Measurements from ENCODE around the gene PCDHGA10.
"Not testable (repeated sequence)": the region's sequence is repeated elsewhere in the genome, so short reads cannot be mapped to it uniquely, and the experiment has no call there.

PCDHGA10 gene

GRCh38 chr5:141392429-141393198, 20.2 kb upstream of the PCDHGA10 start, which contains the start of gene PCDHGA8:
PCDHGA8 (plus strand) TSS chr5:141392633; CDS start chr5:141392814, 181 bp downstream.
- DNase-seq (ENCODE audit: low read depth in 4 of 4, low spot score in 1 of 4) = no peak

- DNase-seq (ENCODE audit: low read depth in 4 of 4, low spot score in 1 of 4) = no peak
Measured at GRCh38 chr5:141393267-141393666, 19.5 kb upstream of the PCDHGA10 start.

GRCh38 chr5:141394401-141395187, 18.2 kb upstream of the PCDHGA10 start:
- DNase-seq (ENCODE audit: low read depth in 4 of 4, low spot score in 1 of 4) = not testable (repeated sequence)

- DNase-seq (ENCODE audit: low read depth in 4 of 4, low spot score in 1 of 4) = peak in 1 of 4 experiments; percentile 32
Measured at GRCh38 chr5:141397756-141398551, 14.8 kb upstream of the PCDHGA10 start, which contains the start of gene PCDHGB5. PCDHGB5 (plus strand) TSS chr5:141397947; CDS start chr5:141398128, 181 bp downstream.

- no peak for DNase-seq (ENCODE audit: low read depth in 4 of 4, low spot score in 1 of 4)
Measured at GRCh38 chr5:141398608-141399007, 14.2 kb upstream of the PCDHGA10 start.

- DNase-seq (ENCODE audit: low read depth in 4 of 4, low spot score in 1 of 4) = no peak
Measured at GRCh38 chr5:141399555-141400258, 13.1 kb upstream of the PCDHGA10 start.

- peak in 1 of 4 experiments; percentile 11 for DNase-seq (ENCODE audit: low read depth in 4 of 4, low spot score in 1 of 4)
Measured at GRCh38 chr5:141402553-141403243, 10.1 kb upstream of the PCDHGA10 start, which contains the start of gene PCDHGA9. PCDHGA9 (plus strand) TSS chr5:141402778; CDS start chr5:141402953, 175 bp downstream.

GRCh38 chr5:141403387-141403786, 9.4 kb upstream of the PCDHGA10 start:
- DNase-seq (ENCODE audit: low read depth in 4 of 4, low spot score in 1 of 4) = no peak

- not testable (repeated sequence) for DNase-seq (ENCODE audit: low read depth in 4 of 4, low spot score in 1 of 4)
Measured at GRCh38 chr5:141407790-141408505, 4.8 kb upstream of the PCDHGA10 start, which contains the start of gene PCDHGB6. PCDHGB6 (plus strand) TSS chr5:141408021; CDS start chr5:141408203, 182 bp downstream.

GRCh38 chr5:141409598-141410306, 3.0 kb upstream of the PCDHGA10 start:
- DNase-seq (ENCODE audit: low read depth in 4 of 4, low spot score in 1 of 4) = no peak

- no peak for DNase-seq (ENCODE audit: low read depth in 4 of 4, low spot score in 1 of 4)
Measured at GRCh38 chr5:141411575-141411974, 1.2 kb upstream of the PCDHGA10 start.

- DNase-seq (ENCODE audit: low read depth in 4 of 4, low spot score in 1 of 4) = no peak
Measured at GRCh38 chr5:141413540-141414069, 818 bp downstream of the PCDHGA10 start.

- DNase-seq (ENCODE audit: low read depth in 4 of 4, low spot score in 1 of 4) = not testable (repeated sequence)
Measured at GRCh38 chr5:141414548-141415274, 1.9 kb downstream of the PCDHGA10 start.

GRCh38 chr5:141415275-141415618, 2.5 kb downstream of the PCDHGA10 start:
- not testable (repeated sequence) for DNase-seq (ENCODE audit: low read depth in 4 of 4, low spot score in 1 of 4)

- peak in 1 of 4 experiments; percentile 54 for DNase-seq (ENCODE audit: low read depth in 4 of 4, low spot score in 1 of 4)
Measured at GRCh38 chr5:141417494-141418172, 4.8 kb downstream of the PCDHGA10 start, which contains the start of gene PCDHGB7. PCDHGB7 (plus strand) TSS chr5:141417677; CDS start chr5:141417860, 183 bp downstream.

- no peak for DNase-seq (ENCODE audit: low read depth in 4 of 4, low spot score in 1 of 4)
Measured at GRCh38 chr5:141419074-141419880, 6.5 kb downstream of the PCDHGA10 start.
